ENCODE data around the gene TEKT1.
"Not testable (repeated sequence)": the region's sequence is repeated elsewhere in the genome, so short reads cannot be mapped to it uniquely, and the experiment has no call there.

Gene TEKT1

DNA sequence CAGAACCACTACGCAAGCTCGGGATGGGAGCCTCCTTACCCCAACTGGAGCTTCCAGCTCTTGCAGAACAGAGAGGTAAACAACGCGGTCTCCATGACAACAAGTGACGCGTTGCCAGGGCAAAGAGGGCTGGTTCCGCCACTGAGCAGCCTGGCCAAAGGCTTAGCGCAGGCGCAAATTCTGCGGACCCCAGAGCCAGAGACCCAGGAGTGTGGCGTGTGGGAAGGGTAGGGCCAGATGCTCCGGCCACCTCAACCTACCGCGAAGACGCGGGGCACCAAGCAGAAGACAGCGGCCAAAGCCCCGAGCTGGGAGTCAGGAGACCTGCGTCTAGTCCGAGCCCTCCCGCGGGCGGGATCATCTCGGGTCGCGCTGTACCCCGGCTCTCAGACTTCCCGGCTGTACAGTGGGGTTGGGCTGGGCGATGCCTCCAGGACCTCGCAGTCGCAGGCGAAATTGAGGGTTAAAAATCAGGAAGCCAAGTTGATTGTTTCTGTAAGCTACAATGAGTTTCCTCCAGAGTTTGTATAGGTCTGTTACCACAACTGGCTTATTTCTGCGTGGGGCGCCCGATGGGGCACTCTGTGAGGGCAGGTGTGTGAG is at the start of gene TEKT1:
TSS of gene TEKT1 (minus strand) at position 69 of the 603 bp plus-strand sequence. CDS start 1,353 bp downstream, outside the sequence.
- no peak within 1 kb of the TSS for H3K4me3 ChIP-seq (ENCODE audit: control insufficient read depth, low read depth, low read length)
- no peak for DNase-seq (ENCODE audit: low read depth)
- TF ChIP-seq, protein P1, sequence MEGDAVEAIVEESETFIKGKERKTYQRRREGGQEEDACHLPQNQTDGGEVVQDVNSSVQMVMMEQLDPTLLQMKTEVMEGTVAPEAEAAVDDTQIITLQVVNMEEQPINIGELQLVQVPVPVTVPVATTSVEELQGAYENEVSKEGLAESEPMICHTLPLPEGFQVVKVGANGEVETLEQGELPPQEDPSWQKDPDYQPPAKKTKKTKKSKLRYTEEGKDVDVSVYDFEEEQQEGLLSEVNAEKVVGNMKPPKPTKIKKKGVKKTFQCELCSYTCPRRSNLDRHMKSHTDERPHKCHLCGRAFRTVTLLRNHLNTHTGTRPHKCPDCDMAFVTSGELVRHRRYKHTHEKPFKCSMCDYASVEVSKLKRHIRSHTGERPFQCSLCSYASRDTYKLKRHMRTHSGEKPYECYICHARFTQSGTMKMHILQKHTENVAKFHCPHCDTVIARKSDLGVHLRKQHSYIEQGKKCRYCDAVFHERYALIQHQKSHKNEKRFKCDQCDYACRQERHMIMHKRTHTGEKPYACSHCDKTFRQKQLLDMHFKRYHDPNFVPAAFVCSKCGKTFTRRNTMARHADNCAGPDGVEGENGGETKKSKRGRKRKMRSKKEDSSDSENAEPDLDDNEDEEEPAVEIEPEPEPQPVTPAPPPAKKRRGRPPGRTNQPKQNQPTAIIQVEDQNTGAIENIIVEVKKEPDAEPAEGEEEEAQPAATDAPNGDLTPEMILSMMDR (IDR thresholded peaks at IDR 0.05; ENCODE audit: control insufficient read depth, insufficient read depth, low read depth, low read length, missing control alignments), result no peak

DNA sequence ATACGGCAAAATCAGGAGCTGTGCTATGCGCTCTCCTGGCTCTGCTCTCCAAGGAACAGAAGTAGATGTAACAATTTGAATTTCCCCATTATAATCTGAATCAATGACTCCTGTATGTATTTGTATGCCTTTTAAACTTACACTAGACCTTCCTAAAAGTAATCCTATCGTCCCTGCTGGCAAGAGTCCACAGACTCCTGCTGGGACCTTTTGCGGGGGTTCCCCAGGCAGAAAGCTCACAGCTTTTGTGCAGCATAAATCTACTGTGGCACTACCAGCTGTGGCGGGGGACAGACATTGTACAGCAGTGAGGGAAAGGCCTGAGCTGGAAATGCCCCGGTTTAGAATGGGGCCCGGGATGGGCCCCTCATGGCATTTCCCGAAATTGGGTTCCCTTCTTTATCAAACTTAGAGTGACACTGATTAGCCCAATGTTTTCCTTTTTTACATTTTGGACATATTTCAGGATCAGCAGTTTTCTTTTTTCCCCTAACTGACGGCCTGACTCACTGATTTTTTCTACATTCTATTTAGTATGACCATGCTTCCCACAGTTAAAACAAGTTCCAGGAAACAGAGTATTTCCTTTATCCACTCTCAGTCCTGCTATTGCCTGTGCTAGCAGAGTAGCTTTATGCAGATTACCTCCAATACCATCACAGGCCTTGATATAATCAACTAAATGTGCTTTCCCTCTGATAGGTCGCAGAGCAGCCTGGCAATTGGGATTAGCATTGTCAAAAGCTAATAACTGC is 47.9 kb upstream of the TEKT1 start:
- not testable (repeated sequence) for DNase-seq (ENCODE audit: low read depth); H3K4me3 ChIP-seq (ENCODE audit: control insufficient read depth, low read depth, low read length)

DNA sequence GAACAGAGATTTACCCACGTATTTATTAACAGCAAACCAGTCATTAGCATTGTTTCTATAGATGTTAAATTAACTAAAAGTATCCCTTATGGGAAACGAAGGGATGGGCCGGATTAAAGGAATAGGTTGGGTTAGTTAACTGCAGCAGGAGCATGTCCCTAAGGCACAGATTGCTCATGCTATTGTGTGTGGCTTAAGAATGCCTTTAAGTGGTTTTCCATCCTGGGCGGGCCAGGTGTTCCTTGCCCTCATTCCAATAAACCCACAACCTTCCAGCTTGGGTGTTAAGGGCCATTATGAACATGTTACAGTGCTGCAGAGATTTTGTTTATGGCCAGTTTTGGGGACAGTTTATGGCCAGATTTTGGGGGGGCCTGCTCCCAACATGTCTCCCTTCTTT is 43.7 kb upstream of the TEKT1 start:
- DNase-seq (ENCODE audit: low read depth); H3K4me3 ChIP-seq (ENCODE audit: control insufficient read depth, low read depth, low read length): not testable (repeated sequence)

DNA sequence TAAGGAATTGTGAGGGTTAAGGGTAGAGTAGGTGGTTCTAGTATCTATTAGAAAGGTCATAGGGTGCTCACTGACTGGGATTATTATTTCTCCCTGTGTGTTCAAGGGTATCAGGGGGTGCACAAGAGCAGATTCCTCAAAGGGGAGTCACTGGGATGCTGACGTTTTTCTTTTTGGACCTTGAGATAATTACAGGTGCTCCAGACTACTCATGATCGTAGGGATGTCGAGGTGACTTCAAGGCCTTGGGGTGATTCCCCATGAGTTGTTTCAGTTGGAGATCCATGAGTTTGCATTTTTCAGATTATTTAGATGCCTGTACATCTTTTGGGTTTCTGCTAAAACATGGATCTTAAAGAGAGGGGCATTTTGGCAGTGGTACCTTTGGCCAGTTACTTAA is 41.4 kb upstream of the TEKT1 start:
- H3K4me3 ChIP-seq (ENCODE audit: control insufficient read depth, low read depth, low read length), result no peak overlapping the region
- TF ChIP-seq, protein P1 (IDR thresholded peaks at IDR 0.05; ENCODE audit: control insufficient read depth, insufficient read depth, low read depth, low read length, missing control alignments), result no peak
- DNase-seq (ENCODE audit: low read depth), result no peak

DNA sequence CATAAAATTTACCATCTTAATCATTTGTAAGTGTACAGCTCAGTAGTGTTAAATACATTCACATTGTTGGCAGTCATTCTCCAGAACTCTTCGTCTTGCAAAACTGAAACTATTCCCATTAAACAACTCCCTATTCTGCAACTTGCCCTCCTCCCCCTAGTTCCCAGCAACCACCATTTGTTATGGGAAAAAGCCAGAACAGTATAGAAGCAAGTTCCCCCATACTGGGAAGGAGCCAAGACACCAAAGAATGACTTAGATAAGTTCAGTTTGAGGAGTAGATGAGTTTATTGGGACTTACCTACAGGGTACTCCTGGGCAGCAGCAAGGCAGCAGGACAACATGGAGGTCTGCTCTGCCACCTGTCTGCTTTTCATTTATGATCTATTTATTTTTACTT is 39.3 kb upstream of the TEKT1 start:
- no peak overlapping the region for H3K4me3 ChIP-seq (ENCODE audit: control insufficient read depth, low read depth, low read length)
- TF ChIP-seq, protein P1 (IDR thresholded peaks at IDR 0.05; ENCODE audit: control insufficient read depth, insufficient read depth, low read depth, low read length, missing control alignments), result no peak
- no peak for DNase-seq (ENCODE audit: low read depth)

DNA sequence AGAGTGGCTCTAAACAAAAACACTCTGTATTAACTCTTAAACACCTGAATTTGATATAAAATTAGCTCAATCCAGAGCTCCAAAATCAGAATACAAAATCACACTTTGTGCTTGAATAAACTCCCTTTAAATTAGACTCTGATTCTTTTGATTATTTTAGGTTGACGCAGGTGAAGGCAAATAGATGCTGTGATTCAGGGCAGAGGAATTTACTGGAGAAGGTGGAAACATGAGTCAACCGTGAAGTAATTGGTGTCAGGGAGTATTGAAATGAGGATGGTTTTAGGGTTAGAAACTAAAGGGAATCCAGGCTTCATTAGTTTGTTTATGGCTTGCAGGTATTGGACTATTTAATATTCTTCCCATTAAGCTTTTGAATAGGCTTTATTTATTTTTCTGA is 37.1 kb upstream of the TEKT1 start:
- no peak overlapping the region for H3K4me3 ChIP-seq (ENCODE audit: control insufficient read depth, low read depth, low read length)
- no peak for DNase-seq (ENCODE audit: low read depth)
- TF ChIP-seq, protein P1 (IDR thresholded peaks at IDR 0.05; ENCODE audit: control insufficient read depth, insufficient read depth, low read depth, low read length, missing control alignments), result no peak

DNA sequence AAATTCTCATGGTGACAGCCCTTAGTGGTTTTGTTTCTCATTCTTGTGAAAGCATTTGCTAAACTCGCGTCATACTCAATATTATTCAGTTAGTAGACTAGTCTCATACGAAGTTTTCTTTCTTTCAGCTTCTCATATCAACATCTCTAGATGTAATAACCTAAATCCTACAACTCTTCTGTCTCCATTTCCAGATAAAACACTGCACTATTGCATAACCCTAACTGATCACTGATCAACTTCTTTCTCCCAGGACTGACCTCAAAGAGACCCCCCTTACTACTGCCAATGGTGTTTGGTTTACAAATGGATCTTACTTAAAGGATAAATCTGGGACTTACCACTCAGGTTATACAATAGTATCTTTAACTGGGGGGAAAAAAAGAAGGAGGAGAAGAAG is 36.3 kb upstream of the TEKT1 start:
- no peak for DNase-seq (ENCODE audit: low read depth)
- H3K4me3 ChIP-seq (ENCODE audit: control insufficient read depth, low read depth, low read length), result no peak overlapping the region
- TF ChIP-seq, protein P1 (IDR thresholded peaks at IDR 0.05; ENCODE audit: control insufficient read depth, insufficient read depth, low read depth, low read length, missing control alignments), result no peak

Measured in AG09309 (cell line).